C4-2B (cell line): ENCODE measurements around the gene ANKRD33B.
"Not testable (repeated sequence)": the region's sequence is repeated elsewhere in the genome, so short reads cannot be mapped to it uniquely, and the experiment has no call there.

Experiments
- CTCF ChIP-seq: fragments of 450-650 bp; conservative IDR thresholded peaks from 2 replicates; pipeline ENCODE4 v1.5.1; 2017; ENCODE audit warnings: mild to moderate bottlenecking
- ZFX ChIP-seq: fragments of 450-650 bp; IDR thresholded peaks from 2 replicates; pipeline ENCODE4 v1.6.1; 2017

- not testable (repeated sequence) for TF ChIP-seq CTCF, ZFX
Observed at GRCh38 chr5:10638723-10639122, 74.9 kb downstream of the ANKRD33B start.
